ENCODE results near the gene NUTM2E.
"Not testable (repeated sequence)": the region's sequence is repeated elsewhere in the genome, so short reads cannot be mapped to it uniquely, and the experiment has no call there.

NUTM2E gene

GRCh38 chr10:79862803-79863202 lies 36.3 kb downstream of the NUTM2E start:
- H3K4me3 ChIP-seq (ENCODE audit: low read depth, low read length) = not testable (repeated sequence)

- not testable (repeated sequence) for H3K4me3 ChIP-seq (ENCODE audit: low read depth, low read length)
Measured at GRCh38 chr10:79866903-79867551, 40.5 kb downstream of the NUTM2E start.

GRCh38 chr10:79868023-79868422 lies 41.5 kb downstream of the NUTM2E start:
- not testable (repeated sequence) for H3K4me3 ChIP-seq (ENCODE audit: low read depth, low read length)

- H3K4me3 ChIP-seq (ENCODE audit: low read depth, low read length) = not testable (repeated sequence)
Measured at GRCh38 chr10:79869439-79870097, 43.0 kb downstream of the NUTM2E start.

- not testable (repeated sequence) for H3K4me3 ChIP-seq (ENCODE audit: low read depth, low read length)
Measured at GRCh38 chr10:79871729-79872128, 45.2 kb downstream of the NUTM2E start.

Data from iPS-11a (cell line).